OCI-LY1 (cell line): ENCODE measurements around the gene PRRC2B.

ENCODE experiments used
- CTCF ChIP-seq: fragments of 200-600 bp; sonication (generic), shearing (Covaris generic); IDR thresholded peaks from 2 replicates; pipeline ENCODE4 v1.5.1; 2017; ENCODE audit warnings: mild to moderate bottlenecking, antibody characterized with exemption, low read length, moderate library complexity, mixed read lengths
- EZH2 ChIP-seq: fragments of 200-600 bp; sonication (generic), shearing (Covaris generic); IDR thresholded peaks from 2 replicates; pipeline ENCODE4 v1.8.0; 2017; ENCODE audit warnings: borderline replicate concordance, mixed run types, mild to moderate bottlenecking, antibody characterized with exemption, low read length, moderate library complexity, mixed read lengths

GRCh38 chr9:131423171-131423581 lies 29.3 kb downstream of the PRRC2B start:
- TF ChIP-seq CTCF (no peak), EZH2 (no peak)
